ENCODE measurements around the gene BNC2. TPM values are rescaled to one million over a fixed set of nuclear protein-coding genes. Genes with fewer than 3 reads are reported as not detected.
A peak's percentile ranks its signal among the peaks of the same experiment; 100 is the strongest.

Gene BNC2
- total and polyA plus RNA-seq, 2 of the 13 experiments (the other 11 are each of a cell fraction or from before 2014, with no cell fraction given) = not detected

DNA sequence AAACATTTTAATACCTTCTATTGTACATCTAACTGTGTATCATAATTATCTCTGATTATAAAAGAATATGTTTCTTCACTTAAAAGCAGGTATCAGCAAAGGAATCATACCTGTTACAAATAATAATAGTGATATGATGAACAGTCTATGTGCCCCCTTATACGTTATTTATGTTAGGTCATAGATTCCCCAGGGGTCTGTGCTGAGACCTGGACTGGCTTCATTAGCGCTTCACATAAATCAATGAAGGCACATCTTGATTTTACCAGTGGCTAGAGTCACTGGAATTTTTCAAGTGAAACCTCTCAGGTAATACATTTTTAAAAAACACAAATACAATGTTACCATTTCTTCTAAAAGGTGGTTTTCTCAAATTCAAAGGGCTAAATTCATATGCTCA is 275.2 kb downstream of the BNC2 start:
- ATAC-seq (no peak), FAIRE-seq (no peak), DNase-seq (ENCODE audit: low spot score) (no peak)
- H3K79me2 ChIP-seq (ENCODE audit: insufficient read depth, low read length) = no peaks in the 10 kb centered on the region
- H3K4me1 ChIP-seq (ENCODE audit: insufficient read depth, low read length) = no peaks in the 10 kb centered on the region
- no peaks in the 10 kb centered on the region for H3K36me3 ChIP-seq (replicated peaks in 1 of 2; ENCODE audit: control insufficient read depth in 1 of 2, insufficient read depth in 2 of 2, low read length in 2 of 2)
- H3K9ac ChIP-seq (ENCODE audit: insufficient read depth, low read depth, low read length) = no peak overlapping the region
- H2AFZ ChIP-seq (ENCODE audit: low read length) = no peak overlapping the region
- H3K9me3 ChIP-seq (ENCODE audit: low read length) = no peaks in the 10 kb centered on the region
- WGBS (ENCODE audit: low lambda C conversion rate) = 3% methylated on average over 2 of the region's 2 CpGs
- no peak overlapping the region for H3K4me3 ChIP-seq (replicated peaks in 1 of 3; ENCODE audit: insufficient read depth in 1 of 3, low read depth in 2 of 3, low read length in 3 of 3)
- no peaks in the 10 kb centered on the region for H3K27me3 ChIP-seq (ENCODE audit: control insufficient read depth in 1 of 2, insufficient read depth in 2 of 2, low read length in 2 of 2)
- H3K27ac ChIP-seq (ENCODE audit: extremely low read length, insufficient read depth, low read length) = no peak overlapping the region
- H4K20me1 ChIP-seq (ENCODE audit: insufficient read depth, low read length) = no peaks in the 10 kb centered on the region
- H3K4me2 ChIP-seq (ENCODE audit: low read depth, low read length) = no peak overlapping the region
- intact Hi-C loops (cut with micrococcal nuclease; ENCODE audit: unreplicated experiment) (no loop called here), in situ Hi-C loops (cut with HindIII; ENCODE audit: extremely low pct_ligation_motif_present, low pct_unique_long_range_greater_than_20kb) (no loop called here)
- ChIA-PET POLR2A (no interaction called here), CTCF (ENCODE audit: low intra/inter-chr PET ratio, low total read pairs) (no interaction called here)
- BruUV-seq (replicated peaks) = no TSS peak
- TF ChIP-seq NKX3-1 (CRISPR knock-in tag; IDR thresholded peaks at IDR 0.05) (no peak), FOXA1 (IDR thresholded peaks at IDR 0.05) (no peak), FOXA1 (CRISPR knock-in tag; IDR thresholded peaks at IDR 0.05) (no peak), TBX3 (IDR thresholded peaks at IDR 0.05; ENCODE audit: borderline replicate concordance) (no peak), CREB3 (CRISPR knock-in tag; IDR thresholded peaks at IDR 0.05) (no peak), BCL6 (CRISPR knock-in tag; IDR thresholded peaks at IDR 0.05) (no peak), ZNF274 (CRISPR knock-in tag; IDR thresholded peaks at IDR 0.05) (no peak), ZNF652 (CRISPR knock-in tag; IDR thresholded peaks at IDR 0.05; ENCODE audit: borderline replicate concordance, low read depth) (no peak)
- TF ChIP-seq, protein P1, sequence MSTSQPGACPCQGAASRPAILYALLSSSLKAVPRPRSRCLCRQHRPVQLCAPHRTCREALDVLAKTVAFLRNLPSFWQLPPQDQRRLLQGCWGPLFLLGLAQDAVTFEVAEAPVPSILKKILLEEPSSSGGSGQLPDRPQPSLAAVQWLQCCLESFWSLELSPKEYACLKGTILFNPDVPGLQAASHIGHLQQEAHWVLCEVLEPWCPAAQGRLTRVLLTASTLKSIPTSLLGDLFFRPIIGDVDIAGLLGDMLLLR (CRISPR knock-in tag; IDR thresholded peaks at IDR 0.05) = no peak

GRCh38 chr9:16594787-16595186 is 275.7 kb downstream of the BNC2 start:
- Histone ChIP-seq H3K4me1 (ENCODE audit: insufficient read depth, low read length) (no peaks in the 10 kb centered on the region), H3K4me3 (replicated peaks in 1 of 3; ENCODE audit: insufficient read depth in 1 of 3, low read depth in 2 of 3, low read length in 3 of 3) (no peak overlapping the region), H3K79me2 (ENCODE audit: insufficient read depth, low read length) (no peaks in the 10 kb centered on the region), H3K9me3 (ENCODE audit: low read length) (no peaks in the 10 kb centered on the region), H4K20me1 (ENCODE audit: insufficient read depth, low read length) (no peaks in the 10 kb centered on the region), H3K9ac (ENCODE audit: insufficient read depth, low read depth, low read length) (no peak overlapping the region), H3K4me2 (ENCODE audit: low read depth, low read length) (no peak overlapping the region), H2AFZ (ENCODE audit: low read length) (no peak overlapping the region), H3K27ac (ENCODE audit: extremely low read length, insufficient read depth, low read length) (no peak overlapping the region), H3K27me3 (ENCODE audit: control insufficient read depth in 1 of 2, insufficient read depth in 2 of 2, low read length in 2 of 2) (no peaks in the 10 kb centered on the region), H3K36me3 (replicated peaks in 1 of 2; ENCODE audit: control insufficient read depth in 1 of 2, insufficient read depth in 2 of 2, low read length in 2 of 2) (no peaks in the 10 kb centered on the region)
- intact Hi-C loops (cut with micrococcal nuclease; ENCODE audit: unreplicated experiment) = no loop called here
- ATAC-seq (no peak), DNase-seq (ENCODE audit: low spot score) (no peak), FAIRE-seq (no peak)
- ChIA-PET POLR2A (no interaction called here), CTCF (ENCODE audit: low intra/inter-chr PET ratio, low total read pairs) (no interaction called here)
- in situ Hi-C loops (cut with HindIII; ENCODE audit: extremely low pct_ligation_motif_present, low pct_unique_long_range_greater_than_20kb) = no loop called here
- no peak for TF ChIP-seq SOX13 (IDR thresholded peaks at IDR 0.05)
- no peak for TF ChIP-seq SOX13 (CRISPR knock-in tag; conservative IDR thresholded peaks at IDR 0.05 in 1 of 2, IDR thresholded peaks at IDR 0.05 in 1 of 2)
- no peak for TF ChIP-seq FOXP1 (IDR thresholded peaks at IDR 0.05)
- TF ChIP-seq FOXP1 (CRISPR knock-in tag; IDR thresholded peaks at IDR 0.05) = no peak
- TF ChIP-seq SYNCRIP (IDR thresholded peaks at IDR 0.05; ENCODE audit: insufficient read depth, low read depth, low read length) = no peak
- peak; percentile 56 for TF ChIP-seq MAFF (IDR thresholded peaks at IDR 0.05; ENCODE audit: low read depth, low read length)
- TF ChIP-seq IKZF1 (IDR thresholded peaks at IDR 0.05) = no peak
- TF ChIP-seq ZBTB2 (CRISPR knock-in tag; IDR thresholded peaks at IDR 0.05; ENCODE audit: low read depth) = no peak
- TF ChIP-seq MAFK (conservative IDR thresholded peaks at IDR 0.05 in 1 of 2, IDR thresholded peaks at IDR 0.05 in 1 of 2; ENCODE audit: low read length in 2 of 2) = peak; percentile 49 to 77; a peak in 3 of 4 replicates
- BruUV-seq (replicated peaks) = no TSS peak
